Measurements from ENCODE around the gene FAU. TPM values are rescaled to one million over a fixed set of nuclear protein-coding genes. Genes with fewer than 3 reads are reported as not detected.

Gene FAU
- total RNA-seq, 3 donors from 2014 or later (not counting 1 experiment from before 2014, with no cell fraction given), result 724 to 977 (median 968) TPM

DNA sequence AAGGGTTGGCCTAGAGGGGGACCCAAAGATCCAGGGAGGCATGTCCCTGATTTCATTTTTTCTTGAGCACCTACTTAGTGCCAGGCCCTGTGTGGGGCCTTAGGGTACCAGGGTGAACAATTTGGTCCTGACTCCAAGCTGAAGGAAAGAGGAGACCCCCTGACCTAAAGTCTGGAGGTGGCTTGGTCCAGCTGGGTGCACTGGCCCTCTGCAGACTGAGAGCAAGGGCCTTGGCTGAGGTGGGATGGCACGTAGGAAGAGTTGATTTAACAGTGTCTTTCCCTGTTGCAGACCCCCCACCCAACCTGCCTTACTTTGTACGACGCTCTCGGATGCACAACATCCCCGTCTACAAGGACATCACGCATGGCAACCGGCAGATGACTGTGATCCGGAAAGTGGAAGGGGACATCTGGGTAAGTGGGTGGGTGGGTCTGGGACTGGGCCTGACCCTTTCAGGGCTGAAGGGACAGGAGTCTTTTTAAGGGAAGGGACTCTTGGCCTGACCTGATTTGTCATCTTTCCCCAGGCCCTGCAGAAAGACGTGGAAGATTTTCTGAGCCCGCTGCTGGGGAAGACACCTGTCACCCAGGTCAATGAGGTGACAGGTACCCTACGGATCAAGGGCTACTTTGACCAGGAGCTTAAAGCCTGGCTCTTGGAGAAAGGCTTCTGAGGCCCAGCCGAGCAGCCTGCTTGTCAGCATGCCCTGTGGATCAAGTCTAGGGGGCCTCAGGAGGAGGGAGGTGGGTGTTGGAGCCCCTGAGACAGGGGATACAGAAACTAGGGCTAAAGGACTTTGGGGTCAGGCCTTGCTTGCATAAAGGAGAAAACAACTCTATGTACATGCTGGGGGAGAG is 3.5 kb upstream of the FAU start:
- no peaks in the 10 kb centered on the region for H3K9me3 Mint-ChIP-seq
- Histone ChIP-seq H3K4me3 (ENCODE audit: low read length) (no peak overlapping the region), H3K36me3 (ENCODE audit: control insufficient read depth, insufficient read depth, low read length) (peaks cover 66% of the 10 kb centered on the region), H3K27me3 (ENCODE audit: control insufficient read depth, insufficient read depth, low read length) (no peaks in the 10 kb centered on the region), H3K27ac (ENCODE audit: low read length) (no peak overlapping the region), H3K4me1 (ENCODE audit: control insufficient read depth, insufficient read depth, low read length) (peaks cover 28% of the 10 kb centered on the region), H3K9me3 (ENCODE audit: control insufficient read depth, insufficient read depth, low read length) (no peaks in the 10 kb centered on the region)
- peaks cover 17 to 25% of the 10 kb centered on the region in 2 donors for H3K4me1 Mint-ChIP-seq
- H3K36me3 Mint-ChIP-seq, result no peaks in the 10 kb centered on the region
- no peak overlapping the region for H3K27ac Mint-ChIP-seq
- ATAC-seq (no peak), DNase-seq (no peak)
- no peaks in the 10 kb centered on the region for H3K27me3 Mint-ChIP-seq (ENCODE audit: low read depth in 2 of 2)
- no peak overlapping the region for H3K4me3 Mint-ChIP-seq
- TF ChIP-seq, protein P1, sequence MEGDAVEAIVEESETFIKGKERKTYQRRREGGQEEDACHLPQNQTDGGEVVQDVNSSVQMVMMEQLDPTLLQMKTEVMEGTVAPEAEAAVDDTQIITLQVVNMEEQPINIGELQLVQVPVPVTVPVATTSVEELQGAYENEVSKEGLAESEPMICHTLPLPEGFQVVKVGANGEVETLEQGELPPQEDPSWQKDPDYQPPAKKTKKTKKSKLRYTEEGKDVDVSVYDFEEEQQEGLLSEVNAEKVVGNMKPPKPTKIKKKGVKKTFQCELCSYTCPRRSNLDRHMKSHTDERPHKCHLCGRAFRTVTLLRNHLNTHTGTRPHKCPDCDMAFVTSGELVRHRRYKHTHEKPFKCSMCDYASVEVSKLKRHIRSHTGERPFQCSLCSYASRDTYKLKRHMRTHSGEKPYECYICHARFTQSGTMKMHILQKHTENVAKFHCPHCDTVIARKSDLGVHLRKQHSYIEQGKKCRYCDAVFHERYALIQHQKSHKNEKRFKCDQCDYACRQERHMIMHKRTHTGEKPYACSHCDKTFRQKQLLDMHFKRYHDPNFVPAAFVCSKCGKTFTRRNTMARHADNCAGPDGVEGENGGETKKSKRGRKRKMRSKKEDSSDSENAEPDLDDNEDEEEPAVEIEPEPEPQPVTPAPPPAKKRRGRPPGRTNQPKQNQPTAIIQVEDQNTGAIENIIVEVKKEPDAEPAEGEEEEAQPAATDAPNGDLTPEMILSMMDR (IDR thresholded peaks at IDR 0.05), result no peak
- intact Hi-C loops (cut with micrococcal nuclease), result no loop called here
- WGBS (ENCODE audit: insufficient coverage), result 91% methylated on average over 12 of the region's 12 CpGs

DNA sequence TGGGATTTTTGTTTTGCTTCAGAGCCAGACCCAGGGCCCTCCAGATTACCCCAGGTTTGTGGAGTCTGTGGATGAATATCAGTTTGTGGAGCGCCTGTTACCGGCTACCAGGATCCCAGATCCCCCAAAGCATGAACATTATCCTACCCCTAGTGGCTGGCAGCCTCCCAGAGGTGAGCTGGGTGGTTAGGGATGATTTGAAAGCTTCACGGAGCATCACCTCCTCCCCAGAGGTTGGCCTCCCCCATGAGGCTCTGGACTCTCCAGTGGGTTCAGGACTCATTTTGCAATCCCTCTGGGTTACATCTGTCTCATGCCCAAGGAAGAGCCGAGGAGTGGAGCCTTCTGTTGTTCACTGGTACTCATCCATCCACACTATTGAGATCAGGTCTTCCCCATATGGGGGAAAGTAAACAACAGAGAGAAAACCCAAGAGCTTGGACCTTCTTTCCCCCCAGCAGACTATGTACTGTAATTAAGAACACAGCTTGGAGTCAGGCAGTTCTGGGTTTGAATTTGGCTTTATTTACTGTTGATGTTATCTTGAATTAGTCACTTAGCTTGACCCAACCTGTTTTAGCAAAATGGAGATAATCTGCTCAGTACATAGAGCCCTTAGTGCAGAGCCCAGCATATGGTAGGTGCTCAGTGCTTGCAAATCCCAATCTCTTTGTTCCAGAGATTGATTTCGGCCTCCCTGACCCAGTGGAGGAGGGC is 2.7 kb upstream of the FAU start:
- ATAC-seq (no peak), DNase-seq (no peak)
- TF ChIP-seq, protein P1 (IDR thresholded peaks at IDR 0.05), result no peak
- Histone ChIP-seq H3K9me3 (ENCODE audit: control insufficient read depth, insufficient read depth, low read length) (no peaks in the 10 kb centered on the region), H3K27me3 (ENCODE audit: control insufficient read depth, insufficient read depth, low read length) (no peaks in the 10 kb centered on the region), H3K4me1 (ENCODE audit: control insufficient read depth, insufficient read depth, low read length) (peaks cover 21% of the 10 kb centered on the region), H3K36me3 (ENCODE audit: control insufficient read depth, insufficient read depth, low read length) (peaks cover 66% of the 10 kb centered on the region), H3K27ac (ENCODE audit: low read length) (no peak overlapping the region), H3K4me3 (ENCODE audit: low read length) (no peak overlapping the region)
- 82% methylated on average over 3 of the region's 5 CpGs for WGBS (ENCODE audit: insufficient coverage)
- H3K4me1 Mint-ChIP-seq, result peaks cover 17 to 30% of the 10 kb centered on the region in 2 donors
- H3K27ac Mint-ChIP-seq, result peak overlapping the region; percentile 19 to 45
- intact Hi-C loops (cut with micrococcal nuclease), result loop anchor here (5.0 kb wide), 1 partner anchor 207 kb away; the partner anchor contains the start of gene ATG2A
- H3K9me3 Mint-ChIP-seq, result no peaks in the 10 kb centered on the region
- no peaks in the 10 kb centered on the region for H3K36me3 Mint-ChIP-seq
- no peaks in the 10 kb centered on the region for H3K27me3 Mint-ChIP-seq (ENCODE audit: low read depth in 2 of 2)
- H3K4me3 Mint-ChIP-seq, result peak overlapping the region; percentile 73

DNA sequence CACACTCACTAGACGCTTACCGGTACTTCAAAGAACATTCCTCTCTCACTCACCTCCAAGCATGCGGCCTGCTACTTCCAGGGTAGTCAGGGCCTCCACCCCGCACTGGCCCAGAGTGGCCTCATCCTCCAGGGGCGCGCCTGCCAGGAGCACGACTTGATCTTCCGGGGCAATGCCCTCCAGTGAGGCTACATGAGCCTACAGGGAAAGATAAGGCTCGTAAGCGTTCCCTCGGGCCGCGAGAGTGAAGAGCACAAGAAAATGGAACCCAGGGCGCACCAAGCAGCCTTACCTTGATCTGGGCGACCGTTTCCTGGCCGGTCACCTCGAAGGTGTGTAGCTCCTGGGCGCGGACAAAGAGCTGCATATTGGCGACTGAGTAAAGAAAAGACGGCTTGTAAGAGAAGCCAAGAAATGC is 478 bp downstream of the FAU start:
- H3K4me1 Mint-ChIP-seq, result peaks cover 25 to 50% of the 10 kb centered on the region in 2 donors
- no peaks in the 10 kb centered on the region for H3K27me3 Mint-ChIP-seq (ENCODE audit: low read depth in 2 of 2)
- intact Hi-C loops (cut with micrococcal nuclease), result loop anchor here (5.0 kb wide), 1 partner anchor 204 kb away; the partner anchor contains the start of gene ATG2A
- Histone ChIP-seq H3K27ac (ENCODE audit: low read length) (peak overlapping the region; percentile 97), H3K9me3 (ENCODE audit: control insufficient read depth, insufficient read depth, low read length) (no peaks in the 10 kb centered on the region), H3K27me3 (ENCODE audit: control insufficient read depth, insufficient read depth, low read length) (no peaks in the 10 kb centered on the region), H3K4me3 (ENCODE audit: low read length) (peak overlapping the region; percentile 91), H3K36me3 (ENCODE audit: control insufficient read depth, insufficient read depth, low read length) (peaks cover 50% of the 10 kb centered on the region), H3K4me1 (ENCODE audit: control insufficient read depth, insufficient read depth, low read length) (peaks cover 32% of the 10 kb centered on the region)
- H3K27ac Mint-ChIP-seq, result peak overlapping the region; percentile 99 to 100
- TF ChIP-seq, protein P1 (IDR thresholded peaks at IDR 0.05), result no peak
- no peaks in the 10 kb centered on the region for H3K9me3 Mint-ChIP-seq
- ATAC-seq (no peak), DNase-seq (peak in 1 of 2 donors; percentile 45)
- WGBS (ENCODE audit: insufficient coverage), result 2% methylated on average over 22 of the region's 22 CpGs
- peak overlapping the region; percentile 98 for H3K4me3 Mint-ChIP-seq
- no peaks in the 10 kb centered on the region for H3K36me3 Mint-ChIP-seq
